HS-27A (cell line): ENCODE data around the gene ARSG.
"Not testable (repeated sequence)": the region's sequence is repeated elsewhere in the genome, so short reads cannot be mapped to it uniquely, and the experiment has no call there.

Experiments used
- DNase-seq: peaks from one replicate; pipeline ENCODE4 v3.0.0-alpha.2; 2012; ENCODE audit warnings: low read depth, missing footprints

Gene ARSG

GRCh38 chr17:68277807-68278206 is 13.5 kb upstream of the ARSG start:
- DNase-seq = no peak

GRCh38 chr17:68281965-68282364 is 9.3 kb upstream of the ARSG start:
- DNase-seq = not testable (repeated sequence)

GRCh38 chr17:68288375-68288774 is 2.9 kb upstream of the ARSG start:
- DNase-seq = no peak

- DNase-seq = no peak
Observed at GRCh38 chr17:68288804-68289203, 2.5 kb upstream of the ARSG start.

GRCh38 chr17:68289473-68289872 is 1.8 kb upstream of the ARSG start:
- DNase-seq = no peak

GRCh38 chr17:68289936-68290267 is 1.4 kb upstream of the ARSG start:
- DNase-seq = no peak

- DNase-seq = no peak
Observed at GRCh38 chr17:68290268-68290954, 884 bp upstream of the ARSG start.

- DNase-seq = peak; percentile 38
Observed at GRCh38 chr17:68291836-68292688, 767 bp downstream of the ARSG start.

GRCh38 chr17:68292689-68293040 is 1.4 kb downstream of the ARSG start:
- DNase-seq = no peak

- DNase-seq = no peak
Observed at GRCh38 chr17:68293490-68294195, 2.3 kb downstream of the ARSG start.

GRCh38 chr17:68294196-68294555 is 2.9 kb downstream of the ARSG start:
- no peak for DNase-seq

GRCh38 chr17:68294617-68295016 is 3.3 kb downstream of the ARSG start:
- no peak for DNase-seq

GRCh38 chr17:68295086-68295485 is 3.8 kb downstream of the ARSG start:
- DNase-seq = no peak

GRCh38 chr17:68296217-68297191 is 5.2 kb downstream of the ARSG start:
- DNase-seq = no peak

GRCh38 chr17:68297195-68297594 is 5.9 kb downstream of the ARSG start:
- no peak for DNase-seq

- DNase-seq = no peak
Observed at GRCh38 chr17:68298601-68299000, 7.3 kb downstream of the ARSG start.

- no peak for DNase-seq
Observed at GRCh38 chr17:68299817-68300216, 8.5 kb downstream of the ARSG start.

- DNase-seq = no peak
Observed at GRCh38 chr17:68301438-68301959, 10.2 kb downstream of the ARSG start.

GRCh38 chr17:68302066-68302564 is 10.8 kb downstream of the ARSG start:
- DNase-seq = no peak

- DNase-seq = no peak
Observed at GRCh38 chr17:68302666-68303065, 11.4 kb downstream of the ARSG start.

GRCh38 chr17:68304706-68305105 is 13.4 kb downstream of the ARSG start:
- no peak for DNase-seq

GRCh38 chr17:68305142-68305541 is 13.8 kb downstream of the ARSG start:
- DNase-seq = no peak
